NCI-H2081 treated with DMSO at 0.1 percent for 48 hours (cell line): Measurements from ENCODE around the gene ANO9.
"Not testable (repeated sequence)": the region's sequence is repeated elsewhere in the genome, so short reads cannot be mapped to it uniquely, and the experiment has no call there.

Experiments
- DNase-seq: peaks from one replicate; lab custom pipeline; 2025; lab: John Stamatoyannopoulos, UW

ANO9 gene

DNA sequence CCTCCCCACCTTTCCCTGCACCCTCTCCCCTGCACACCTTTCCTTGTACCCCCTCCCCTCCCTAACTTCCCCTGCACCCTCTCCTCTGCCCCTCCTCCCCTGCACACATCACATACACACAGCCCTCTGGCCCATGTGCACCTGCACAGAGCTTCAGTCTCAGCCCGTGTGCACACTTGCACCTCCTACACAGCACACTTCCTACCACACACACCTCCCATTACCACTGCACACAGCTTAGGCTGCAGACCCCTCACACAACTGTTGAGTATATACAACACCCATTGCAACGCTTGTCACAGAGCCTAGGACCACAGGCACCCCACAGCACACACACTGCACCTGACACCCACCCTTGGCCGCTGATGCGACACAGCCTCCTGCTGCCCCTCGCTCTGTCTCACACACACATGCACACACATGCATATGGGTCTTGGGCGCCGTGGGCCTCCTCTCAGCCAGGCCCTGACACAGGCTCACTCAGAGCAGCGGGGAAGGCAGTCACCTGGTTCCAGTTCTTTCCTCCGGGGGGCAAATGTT is 27.4 kb downstream of the ANO9 start:
- DNase-seq = no peak

DNA sequence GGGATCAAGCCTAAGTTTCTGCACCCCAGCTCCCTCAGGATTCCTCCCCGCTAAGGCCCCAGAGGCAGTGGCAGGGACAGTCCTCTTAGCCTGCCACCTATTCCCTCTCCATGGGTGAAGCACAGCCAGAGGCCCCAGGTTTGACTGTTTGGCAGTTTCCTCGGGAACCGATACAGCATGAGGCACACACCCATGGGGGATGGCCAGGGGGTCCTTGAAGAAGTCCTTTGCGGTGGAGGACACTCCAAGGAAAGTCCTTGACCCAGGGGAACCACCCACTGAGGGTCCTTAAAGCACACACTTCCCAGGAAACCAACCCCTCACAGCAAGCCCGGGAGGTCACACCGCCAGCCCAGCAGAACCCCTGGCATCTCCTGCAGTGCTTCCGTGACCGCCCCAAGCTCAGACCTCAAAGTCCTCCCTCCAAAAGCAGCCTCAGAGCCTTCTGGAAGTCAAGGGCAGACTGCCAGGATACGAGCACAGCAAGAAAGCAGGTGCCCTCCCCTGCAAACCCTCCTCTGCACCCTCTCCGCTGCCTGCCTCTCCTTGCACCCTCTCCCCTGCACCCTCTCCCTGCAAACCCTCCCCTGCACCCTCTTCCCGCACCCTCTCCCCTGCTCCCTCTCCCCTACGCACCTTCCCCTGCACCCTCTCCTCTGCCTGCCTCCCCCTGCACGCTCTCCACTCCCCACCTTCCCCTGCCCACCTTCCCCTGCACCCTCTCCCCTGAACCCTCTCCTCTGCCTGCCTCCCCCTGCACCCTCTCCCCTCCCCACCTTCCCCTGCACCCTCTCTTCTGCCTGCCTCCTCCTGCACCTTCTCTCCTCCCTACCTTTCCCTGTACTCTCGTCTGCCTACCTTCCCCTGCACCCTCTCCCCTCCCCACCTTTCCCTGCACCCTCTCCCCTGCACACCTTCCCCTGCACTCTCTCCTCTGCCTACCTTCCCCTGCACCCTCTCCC is 28.4 kb downstream of the ANO9 start:
- no peak for DNase-seq

DNA sequence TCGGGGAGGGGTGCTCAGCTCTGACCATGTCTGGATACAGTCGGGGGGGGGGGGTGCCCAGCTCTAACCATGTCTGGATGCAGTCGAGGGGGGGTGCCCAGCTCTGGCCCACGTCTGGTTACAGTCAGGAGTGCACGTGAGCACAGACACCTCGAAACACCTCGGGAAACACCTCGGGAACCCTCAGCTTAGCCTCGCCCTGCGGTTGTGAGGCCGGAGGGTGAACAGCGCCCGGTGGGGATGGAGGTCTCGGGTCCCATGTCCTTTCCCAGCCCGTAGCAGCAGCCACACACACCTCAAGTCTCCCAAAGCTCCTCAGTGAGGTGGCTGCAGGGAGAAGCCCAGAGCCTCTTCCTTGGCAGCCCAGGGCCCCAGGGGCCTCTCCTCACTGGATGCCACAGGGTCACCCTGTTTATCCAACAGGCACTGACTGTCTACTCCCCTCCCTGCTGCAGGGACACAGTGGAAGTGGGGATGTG is 29.1 kb downstream of the ANO9 start:
- no peak for DNase-seq

DNA sequence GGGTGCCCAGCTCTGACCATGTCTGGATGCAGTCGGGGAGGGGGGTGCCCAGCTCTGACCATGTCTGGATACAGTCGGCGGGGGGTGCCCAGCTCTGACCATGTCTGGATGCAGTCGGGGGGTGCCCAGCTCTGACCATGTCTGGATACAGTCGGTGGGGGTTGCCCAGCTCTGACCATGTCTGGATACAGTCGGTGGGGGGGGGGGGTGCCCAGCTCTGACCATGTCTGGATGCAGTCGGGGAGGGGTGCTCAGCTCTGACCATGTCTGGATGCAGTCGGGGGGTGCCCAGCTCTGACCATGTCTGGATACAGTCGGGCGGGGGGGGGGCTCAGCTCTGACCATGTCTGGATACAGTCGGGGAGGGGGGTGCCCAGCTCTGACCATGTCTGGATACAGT is 30.3 kb downstream of the ANO9 start:
- not testable (repeated sequence) for DNase-seq

DNA sequence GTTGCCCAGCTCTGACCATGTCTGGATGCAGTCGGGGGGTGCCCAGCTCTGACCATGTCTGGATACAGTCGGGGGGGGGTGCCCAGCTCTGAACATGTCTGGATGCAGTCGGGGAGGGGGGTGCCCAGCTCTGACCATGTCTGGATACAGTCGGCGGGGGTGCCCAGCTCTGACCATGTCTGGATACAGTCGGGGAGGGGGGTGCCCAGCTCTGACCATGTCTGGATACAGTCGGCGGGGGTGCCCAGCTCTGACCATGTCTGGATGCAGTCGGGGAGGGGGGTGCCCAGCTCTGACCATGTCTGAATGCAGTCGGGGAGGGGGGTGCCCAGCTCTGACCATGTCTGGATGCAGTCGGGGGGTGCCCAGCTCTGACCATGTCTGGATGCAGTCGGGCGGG is 31.1 kb downstream of the ANO9 start:
- not testable (repeated sequence) for DNase-seq

DNA sequence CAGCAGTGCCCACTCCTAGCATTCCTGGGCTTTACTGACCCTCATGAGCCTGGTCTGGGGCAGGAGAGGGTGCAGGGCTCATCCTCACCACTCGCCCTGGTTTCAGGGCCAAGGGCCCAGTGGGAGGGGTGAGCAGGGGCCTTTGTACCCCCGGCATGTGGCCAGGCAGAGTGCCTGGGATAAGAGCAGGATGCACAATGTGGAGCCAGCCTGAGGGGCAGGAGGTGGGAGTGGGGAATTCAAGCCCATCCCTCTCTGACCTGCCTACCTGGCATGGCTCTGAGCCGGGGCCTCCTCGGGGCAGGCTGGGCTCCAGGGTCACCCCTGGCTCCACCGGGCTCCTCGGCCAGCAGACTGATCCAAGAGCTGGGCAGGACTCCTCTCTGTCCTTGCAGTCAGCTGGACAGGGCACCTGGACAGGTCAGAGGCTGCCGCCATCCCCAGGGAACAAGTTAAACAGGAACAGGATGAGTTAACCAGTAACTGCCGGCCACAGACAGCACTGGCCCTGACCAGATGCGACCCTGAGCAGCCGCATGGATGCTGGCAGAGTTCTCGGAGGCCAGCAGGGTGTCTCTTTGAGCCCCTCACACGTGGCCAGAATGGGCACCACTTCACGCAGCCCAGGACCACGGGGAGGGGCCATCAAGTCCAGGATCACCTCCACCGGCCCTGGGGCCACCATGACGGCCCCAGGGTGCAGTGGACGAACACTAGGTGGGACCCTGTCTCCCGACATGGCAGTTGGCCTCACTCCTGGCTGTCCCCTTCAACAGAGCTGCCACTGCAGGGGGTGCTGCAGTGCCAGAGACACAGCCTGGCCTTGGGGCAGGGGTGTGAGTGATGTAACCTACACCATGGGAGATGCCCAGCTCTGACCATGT is 32.0 kb downstream of the ANO9 start:
- no peak for DNase-seq

DNA sequence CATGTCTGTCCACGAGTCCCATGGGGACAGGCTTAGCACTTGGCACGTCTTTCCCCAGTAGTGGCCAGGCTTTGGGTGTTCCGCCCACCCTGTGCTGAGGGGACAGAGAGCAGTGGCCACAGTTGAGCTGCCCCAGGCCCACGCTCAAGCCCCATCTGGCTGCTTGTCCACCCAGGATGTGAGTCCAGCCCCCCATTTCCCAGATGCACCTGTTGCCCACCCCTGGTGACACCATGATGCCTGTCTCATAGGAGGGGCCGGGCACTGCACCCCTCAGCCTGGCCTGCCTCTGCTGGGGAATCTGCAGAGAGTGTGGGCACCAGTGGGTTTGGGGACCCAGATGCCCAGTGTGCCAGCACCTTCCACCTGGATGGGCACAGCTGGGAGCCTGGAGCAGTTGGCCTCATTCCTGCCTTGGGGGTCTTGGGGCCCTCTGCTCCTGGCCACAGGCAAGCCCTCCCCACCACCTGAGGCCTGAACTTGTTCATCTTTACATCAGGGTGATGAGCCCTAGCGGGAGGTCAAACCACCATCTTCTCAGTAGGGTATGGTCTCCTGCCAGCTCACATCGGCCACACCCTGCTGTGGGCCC is 32.7 kb downstream of the ANO9 start:
- no peak for DNase-seq

DNA sequence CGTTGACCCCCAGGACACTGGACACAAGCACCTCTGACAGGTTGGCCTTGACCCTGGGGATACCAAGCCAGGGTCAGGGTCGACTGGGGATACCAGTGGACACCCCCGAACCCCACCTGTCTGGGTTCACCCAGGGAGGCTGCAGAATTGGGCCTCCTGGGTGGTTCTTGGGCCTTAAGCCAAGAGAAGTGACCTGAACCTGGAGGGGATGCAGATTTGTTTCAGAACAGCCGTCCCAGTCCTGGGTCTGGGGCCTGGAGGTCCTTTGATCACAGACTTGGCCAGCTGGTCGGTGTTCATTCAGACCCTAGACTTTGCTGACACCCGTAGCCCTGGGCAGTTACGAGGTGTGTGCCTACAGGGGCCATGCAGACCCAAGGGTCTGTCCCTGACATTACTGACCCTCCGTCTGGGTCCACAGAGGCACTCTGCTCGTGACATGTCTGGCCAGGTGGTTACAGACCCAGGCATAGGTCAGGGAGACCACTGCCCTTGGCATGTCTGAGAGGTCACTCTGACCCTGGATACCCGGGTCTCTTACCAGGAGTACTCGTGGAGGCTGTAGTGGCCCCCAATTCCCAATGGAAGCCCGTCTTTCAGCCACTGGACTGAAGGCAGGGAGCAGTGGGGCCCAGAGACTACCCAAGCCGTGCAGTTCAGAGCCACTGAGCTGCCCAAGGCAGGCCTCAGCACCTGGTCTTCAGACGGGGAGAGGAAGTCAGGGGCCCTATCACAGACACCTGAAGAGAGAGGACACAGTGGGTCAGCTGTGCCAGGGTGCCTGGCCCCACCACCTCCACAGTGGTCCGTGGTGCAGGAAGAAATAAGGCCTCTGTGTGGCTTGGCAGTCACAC is 33.4 kb downstream of the ANO9 start:
- DNase-seq = no peak

DNA sequence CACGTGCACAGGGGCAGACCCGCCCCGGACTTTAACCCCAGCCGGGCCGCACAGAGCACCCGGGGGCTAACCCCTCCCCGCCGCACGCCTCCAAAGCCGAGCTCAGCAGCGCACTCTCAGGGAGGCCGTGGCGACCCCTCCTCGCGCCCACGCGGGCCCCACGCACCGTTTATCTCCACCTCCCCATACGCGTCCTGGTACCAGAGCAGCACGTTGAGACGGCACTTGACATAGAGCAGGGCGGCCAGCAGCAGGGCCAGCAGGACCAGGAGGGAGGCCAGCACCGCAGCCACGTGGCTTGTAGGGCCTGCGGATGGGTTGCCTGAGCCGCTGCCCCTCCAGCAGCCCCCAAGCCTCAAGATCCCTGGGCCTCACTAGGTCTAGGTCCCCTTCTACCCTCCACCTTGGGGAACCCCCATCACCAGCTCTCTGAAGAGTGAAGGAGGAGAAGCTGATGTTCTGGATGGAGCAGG is 34.1 kb downstream of the ANO9 start:
- no peak for DNase-seq

DNA sequence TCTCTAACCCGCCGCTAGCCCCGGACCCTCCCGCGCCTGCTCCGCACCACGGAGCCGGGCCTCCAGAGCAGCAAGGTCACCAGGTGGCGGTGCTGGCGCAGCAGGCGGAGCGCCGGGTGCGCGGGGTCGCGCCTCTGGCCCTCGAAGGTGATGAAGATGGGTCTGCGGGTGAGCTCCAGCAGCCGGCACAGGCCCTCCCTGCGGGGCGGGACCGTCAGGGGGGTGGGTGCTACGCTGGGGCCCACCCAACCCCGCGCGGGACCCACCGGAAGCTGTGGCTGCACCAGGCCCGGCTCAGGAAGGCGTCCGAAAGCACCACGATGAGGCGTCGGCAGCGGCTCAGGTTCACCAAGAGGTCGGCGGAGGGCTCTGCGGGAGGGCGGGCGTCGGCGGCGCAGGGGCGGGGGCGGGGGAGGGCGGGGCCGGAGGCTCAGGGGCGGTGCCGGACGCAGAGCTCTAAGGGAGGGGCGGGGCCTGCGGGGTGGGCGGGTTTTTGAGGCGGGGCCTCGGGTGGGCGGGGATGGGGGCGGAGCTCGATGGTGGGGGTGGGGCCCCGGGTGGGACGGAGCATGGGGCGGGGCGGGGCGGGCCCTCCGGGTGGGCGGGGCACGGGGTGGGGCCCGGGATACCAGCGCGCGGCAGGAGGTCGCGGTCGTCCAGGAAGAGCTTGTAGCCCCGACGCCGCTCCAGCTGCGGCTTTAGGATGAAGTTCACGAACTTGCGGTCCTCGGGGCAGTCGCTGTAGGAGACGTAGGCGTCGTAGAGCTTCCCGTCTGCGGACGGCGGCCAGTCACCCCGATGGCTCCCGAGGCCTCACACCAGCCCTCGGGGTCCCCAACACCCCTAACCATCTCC is 34.8 kb downstream of the ANO9 start:
- DNase-seq = no peak

DNA sequence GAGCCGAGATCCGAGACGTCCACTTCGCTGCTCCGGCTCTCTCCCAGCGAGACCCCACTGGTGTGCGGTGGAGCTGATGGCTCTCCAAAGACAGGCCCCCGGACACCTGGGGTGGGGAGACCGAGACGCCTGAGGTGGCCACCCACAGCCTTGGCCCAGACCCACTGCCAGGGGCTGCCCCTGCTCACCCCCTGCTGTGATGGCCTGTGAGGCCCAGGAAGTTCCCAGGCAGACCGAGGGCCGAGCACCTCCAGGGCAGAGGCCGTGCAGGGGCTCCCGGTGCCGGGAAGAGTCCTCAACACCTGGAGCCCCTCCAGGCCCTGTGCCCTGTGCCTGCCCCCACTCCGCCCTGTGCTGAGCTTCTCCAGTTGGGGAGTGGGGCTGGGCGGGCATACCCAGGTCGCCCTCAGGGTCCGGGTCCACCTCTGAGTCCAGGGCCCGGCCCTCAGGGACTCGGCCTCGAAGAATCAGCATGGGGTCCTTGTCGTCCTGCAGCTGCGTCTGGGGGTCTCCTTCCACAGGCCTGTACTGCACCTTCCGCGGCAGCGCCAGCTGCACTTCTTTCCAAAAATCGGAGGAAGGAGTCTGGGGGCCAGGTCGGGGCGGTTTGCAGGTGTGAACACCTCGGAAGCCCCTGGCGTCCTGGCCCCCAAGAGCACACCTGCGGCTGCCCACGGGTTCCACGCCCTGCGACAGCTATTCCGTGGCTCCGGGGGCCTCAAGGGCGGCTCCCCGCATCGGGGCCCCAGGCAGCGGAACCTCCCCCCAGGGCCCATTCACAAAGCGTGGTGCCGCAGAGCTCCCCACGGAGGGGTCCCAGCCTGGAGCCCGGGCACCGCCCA is 35.6 kb downstream of the ANO9 start:
- no peak for DNase-seq

DNA sequence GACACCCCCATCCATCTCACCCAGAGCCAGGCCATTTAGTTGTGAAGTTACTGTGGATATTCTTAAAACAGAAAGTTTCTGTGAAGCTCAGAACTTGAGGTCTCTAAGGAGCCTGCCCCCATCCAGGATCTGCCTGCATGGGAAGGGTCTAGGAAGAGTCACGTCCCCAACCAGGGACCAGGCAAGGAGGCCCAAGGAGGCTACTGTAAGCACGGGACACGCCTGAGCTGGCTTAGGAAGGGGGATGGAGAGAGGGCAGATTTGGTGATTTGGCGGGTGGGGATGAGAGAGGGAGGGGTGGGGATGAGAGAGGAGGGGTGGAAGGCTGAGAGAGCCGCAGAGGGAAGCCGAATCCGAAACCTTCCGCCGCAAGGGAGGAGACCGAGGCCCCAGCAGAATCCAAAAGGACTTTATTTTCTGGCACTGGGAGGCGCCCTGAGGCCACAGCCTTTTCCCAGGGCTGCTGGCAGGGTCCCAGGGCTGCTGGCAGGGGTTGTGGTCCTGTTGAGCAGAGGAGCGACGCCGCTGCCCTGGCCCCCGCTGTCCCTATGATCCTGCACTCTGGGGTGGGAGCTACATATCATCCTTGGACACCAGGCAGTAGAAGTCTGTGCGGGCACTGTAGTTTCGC is 36.4 kb downstream of the ANO9 start:
- DNase-seq = no peak

DNA sequence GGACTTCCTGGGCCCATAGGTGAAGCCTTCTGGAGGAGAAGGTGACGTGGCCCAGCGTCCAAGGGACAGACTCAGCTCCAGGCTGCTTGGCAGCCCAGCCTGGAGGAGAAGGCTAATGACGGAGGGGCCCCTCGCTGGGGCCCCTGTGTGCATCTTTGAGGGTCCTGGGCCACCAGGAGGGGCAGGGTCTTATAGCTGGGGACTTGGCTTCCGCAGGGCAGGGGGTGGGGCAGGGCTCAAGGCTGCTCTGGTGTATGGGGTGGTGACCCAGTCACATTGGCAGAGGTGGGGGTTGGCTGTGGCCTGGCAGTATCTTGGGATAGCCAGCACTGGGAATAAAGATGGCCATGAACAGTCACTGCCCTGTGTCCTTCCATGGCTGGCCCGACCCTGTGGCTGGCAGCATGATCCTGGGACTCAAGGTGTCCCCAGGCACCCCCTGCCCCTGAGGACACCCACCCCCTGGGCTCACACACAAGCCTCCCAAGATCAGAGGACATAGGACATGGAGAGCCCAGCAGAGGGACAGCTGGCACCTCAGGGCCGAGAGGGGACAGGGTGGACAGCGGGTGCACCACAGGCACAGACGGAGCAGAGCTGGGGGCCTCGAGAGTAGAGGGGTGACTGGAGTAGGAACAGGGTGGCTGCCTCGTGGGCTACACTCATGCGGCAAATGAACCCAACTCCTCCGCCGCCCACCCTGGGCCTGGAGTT is 37.1 kb downstream of the ANO9 start:
- no peak for DNase-seq

DNA sequence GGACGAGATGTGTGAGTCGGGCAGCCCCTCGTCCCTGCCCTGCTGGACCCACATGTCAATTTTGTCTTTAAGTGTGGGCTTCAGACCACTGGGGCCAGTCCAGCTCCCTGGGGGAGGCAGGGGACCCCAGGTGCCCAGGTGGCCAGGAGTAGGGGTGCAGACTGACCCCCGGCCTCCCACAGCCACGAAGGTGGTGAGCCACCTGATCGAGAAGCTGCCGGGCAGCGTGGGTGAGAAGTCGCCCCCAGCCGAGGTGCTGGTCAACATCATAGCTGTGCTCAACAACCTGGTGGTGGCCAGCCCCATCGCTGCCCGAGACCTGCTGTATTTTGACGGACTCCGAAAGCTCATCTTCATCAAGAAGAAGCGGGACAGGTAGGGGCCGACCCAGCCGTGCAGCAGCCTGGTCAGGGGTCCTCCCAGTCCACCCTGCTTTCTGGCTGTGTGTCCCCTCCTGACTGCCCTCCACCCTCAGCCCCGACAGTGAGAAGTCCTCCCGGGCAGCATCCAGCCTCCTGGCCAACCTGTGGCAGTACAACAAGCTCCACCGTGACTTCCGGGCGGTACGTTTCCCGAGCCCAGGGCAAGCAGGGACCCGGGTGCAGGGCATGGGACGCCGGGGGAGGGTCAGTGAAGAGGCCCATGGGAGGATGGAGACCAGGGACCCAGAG is 37.9 kb downstream of the ANO9 start:
- DNase-seq = no peak

DNA sequence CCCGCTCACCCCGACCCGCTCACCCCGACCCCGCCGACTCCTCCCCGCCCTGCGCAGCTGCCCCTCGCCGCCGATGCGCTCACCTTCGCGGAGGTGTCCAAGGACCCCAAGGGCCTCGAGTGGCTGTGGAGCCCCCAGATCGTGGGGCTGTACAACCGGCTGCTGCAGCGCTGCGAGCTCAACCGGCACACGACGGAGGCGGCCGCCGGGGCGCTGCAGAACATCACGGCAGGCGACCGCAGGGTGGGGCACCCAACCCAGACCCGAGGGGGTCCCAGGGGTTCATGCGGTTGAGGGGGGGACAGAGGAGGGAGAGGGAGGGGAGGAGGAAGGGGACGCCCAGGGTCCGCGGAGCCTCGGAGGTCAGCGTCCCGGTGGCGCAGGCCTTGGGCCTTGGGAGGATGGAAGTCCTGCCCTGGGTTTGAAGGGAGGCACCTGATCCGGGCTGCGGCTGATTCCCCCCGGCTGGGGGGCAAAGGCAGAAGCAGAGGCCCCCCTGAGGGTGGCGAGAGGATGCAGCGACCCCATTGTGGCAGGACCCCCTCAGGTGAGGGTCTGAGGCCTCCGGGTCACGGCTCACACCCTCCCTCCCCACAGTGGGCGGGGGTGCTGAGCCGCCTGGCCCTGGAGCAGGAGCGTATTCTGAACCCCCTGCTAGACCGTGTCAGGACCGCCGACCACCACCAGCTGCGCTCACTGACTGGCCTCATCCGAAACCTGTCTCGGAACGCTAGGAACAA is 38.6 kb downstream of the ANO9 start:
- DNase-seq = no peak

DNA sequence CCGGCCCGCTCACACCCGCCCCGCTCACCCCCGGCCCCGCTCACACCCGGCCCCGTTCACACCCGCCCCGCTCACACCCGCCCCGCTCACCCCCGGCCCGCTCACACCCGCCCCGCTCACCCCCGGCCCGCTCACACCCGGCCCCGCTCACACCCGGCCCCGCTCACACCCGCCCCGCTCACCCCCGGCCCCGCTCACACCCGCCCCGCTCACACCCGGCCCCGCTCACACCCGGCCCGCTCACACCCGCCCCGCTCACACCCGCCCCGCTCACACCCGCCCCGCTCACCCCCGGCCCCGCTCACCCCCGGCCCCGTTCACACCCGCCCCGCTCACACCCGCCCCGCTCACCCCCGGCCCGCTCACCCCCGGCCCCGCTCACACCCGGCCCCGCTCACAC is 40.6 kb downstream of the ANO9 start:
- DNase-seq = not testable (repeated sequence)

DNA sequence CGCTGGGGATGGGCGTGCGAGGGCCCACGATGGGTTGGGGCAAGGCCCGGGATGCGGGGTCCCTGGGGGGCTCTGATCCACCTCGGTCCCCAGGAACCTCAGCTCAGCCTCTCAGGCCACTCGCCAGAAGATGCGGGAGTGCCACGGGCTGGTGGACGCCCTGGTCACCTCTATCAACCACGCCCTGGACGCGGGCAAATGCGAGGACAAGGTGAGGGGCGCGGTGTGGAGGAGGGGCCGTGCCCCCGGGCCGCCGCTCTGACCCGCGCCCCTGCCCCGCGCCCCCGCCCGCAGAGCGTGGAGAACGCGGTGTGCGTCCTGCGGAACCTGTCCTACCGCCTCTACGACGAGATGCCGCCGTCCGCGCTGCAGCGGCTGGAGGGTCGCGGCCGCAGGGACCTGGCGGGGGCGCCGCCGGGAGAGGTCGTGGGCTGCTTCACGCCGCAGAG is 41.5 kb downstream of the ANO9 start:
- DNase-seq = no peak
